Sigmoid colon (tissue), 7 donors: ENCODE results near the gene FAM240A. TPM values are rescaled to one million over a fixed set of nuclear protein-coding genes. Genes with fewer than 3 reads are reported as not detected.
A peak's percentile ranks its signal among the peaks of the same experiment; 100 is the strongest.

Experiments
- DNase-seq: peaks from one replicate; pipeline ENCODE4 v3.0.0-alpha.2; 2019
- H3K27ac ChIP-seq, 4 donors: fragments of 200-600 bp; sonication (generic); one replicate each; pipeline ENCODE4 v1.5.1; 2016 to 2019; ENCODE audit warnings: mild to moderate bottlenecking in 1 of 4
- H3K27me3 ChIP-seq, 3 donors: fragments of 200-600 bp; sonication (generic); one replicate each; pipeline ENCODE4 v1.5.1; 2019; ENCODE audit warnings: mild to moderate bottlenecking in 1 of 3
- H3K36me3 ChIP-seq, 4 donors: fragments of 200-600 bp; sonication (generic); one replicate each; pipeline ENCODE4 v1.5.1; 2016 to 2019
- H3K4me1 ChIP-seq, 4 donors: fragments of 200-600 bp; sonication (generic); one replicate each; pipeline ENCODE4 v1.5.1; 2017 to 2019
- H3K4me3 ChIP-seq, 4 donors: fragments of 200-600 bp; sonication (generic); one replicate each; pipeline ENCODE4 v1.5.1; 2017 to 2019; ENCODE audit warnings: mild to moderate bottlenecking in 2 of 4, moderate library complexity in 1 of 4
- H3K9me3 ChIP-seq, 4 donors: fragments of 200-600 bp in 3 of 4; sonication (generic) in 3 of 4; one replicate each; pipeline versions ENCODE4 v1.5.1 to v1.6.1; 2013 to 2019
- EP300 ChIP-seq, 4 donors: sonication (generic); formaldehyde crosslinking; IDR thresholded peaks; one replicate each; pipeline ENCODE4 v1.6.1; 2017; ENCODE audit warnings: antibody characterized with exemption in 4 of 4
- POLR2A ChIP-seq, 2 donors: fragments of 450-650 bp; IDR thresholded peaks; one replicate each; pipeline ENCODE4 v1.6.1; 2016; ENCODE audit warnings: antibody characterized with exemption in 2 of 2, mild to moderate bottlenecking in 2 of 2, moderate library complexity in 2 of 2
- POLR2AphosphoS5 ChIP-seq, 4 donors: sonication (generic); formaldehyde crosslinking; IDR thresholded peaks; one replicate each; pipeline ENCODE4 v1.6.1; 2017; ENCODE audit warnings: antibody characterized with exemption in 4 of 4
- WGBS, 2 donors: extraction: QIAGEN DNeasy Blood & Tissue Kit; methylation state at CpG; one replicate each; pipeline ENCODE4 v1.1.7; 2013; 5-methylcytosine and 5-hydroxymethylcytosine counted together
- intact Hi-C: fragments of 100-400 bp; cut with DNase I; formaldehyde crosslinking; loops from one replicate; pipeline ENCODE4 v1.15.1; 2023
- polyA plus RNA-seq, 3 donors: library from polyadenylated mRNA; stranded (reverse); fragments of 200-250 nt; gene quantifications; one replicate each; pipeline ENCODE4 v1.2.3, GENCODE V29; 2013
- total RNA-seq, 4 donors: library from RNA; depleted of rRNA; stranded (reverse); fragments of >200 nt; gene quantifications; one replicate each; pipeline ENCODE4 v1.1.0, GENCODE V29; 2016
- TF ChIP-seq, protein P1 (sequence below), 4 experiments: fragments of 450-650 bp in 3 of 4; fragments of 200-600 bp in 1 of 4; IDR thresholded peaks; one replicate each; pipeline ENCODE4 v1.5.1; 2016 to 2019; ENCODE audit warnings: antibody characterized with exemption in 4 of 4, mild to moderate bottlenecking in 3 of 4, moderate library complexity in 2 of 4
- donor health status: healthy with polysubstance abuse.
- donor health status: Bipolar disorder and iron deficiency.
- donor health status: healthy.

Gene FAM240A
- total and polyA plus RNA-seq, 7 donors: not detected

DNA sequence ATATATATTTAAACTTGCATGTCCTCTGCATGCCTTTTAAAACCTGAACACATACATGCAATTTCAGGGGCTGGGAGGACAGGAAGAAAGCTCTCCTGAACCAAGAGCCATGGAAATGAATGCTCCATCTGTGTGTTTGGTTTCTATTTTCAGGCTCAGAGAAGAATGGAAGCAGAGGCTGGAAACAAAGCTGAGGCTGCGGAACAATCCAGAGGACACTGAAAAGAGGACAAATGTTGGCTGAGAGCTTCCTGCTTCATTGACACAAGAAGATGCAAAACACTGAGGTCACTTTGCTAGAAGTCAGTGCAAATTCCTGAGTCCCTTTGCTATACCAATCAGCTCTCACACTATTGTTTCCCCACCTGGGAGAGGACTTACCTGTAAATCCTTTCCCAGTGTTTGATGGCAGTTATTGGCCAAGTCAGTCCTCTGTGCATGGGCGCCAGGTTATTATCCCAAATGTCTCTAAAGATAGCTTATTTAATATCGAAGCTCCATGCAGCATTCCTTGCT is 12.7 kb downstream of the FAM240A start:
- intact Hi-C loops: no loop called here
- H3K4me1 ChIP-seq: peaks cover 0 to 10% (median 10%) of the 10 kb centered on the region in 4 donors
- DNase-seq: no peak
- H3K4me3 ChIP-seq: no peak overlapping the region
- no peak for TF ChIP-seq POLR2A (IDR thresholded peaks at IDR 0.05)
- H3K9me3 ChIP-seq: no peaks in the 10 kb centered on the region
- no peaks in the 10 kb centered on the region for H3K36me3 ChIP-seq
- no peaks in the 10 kb centered on the region for H3K27me3 ChIP-seq
- 72 to 85% methylated on average over 3 of the region's 3 CpGs for WGBS, 2 donors
- H3K27ac ChIP-seq: no peak overlapping the region

DNA sequence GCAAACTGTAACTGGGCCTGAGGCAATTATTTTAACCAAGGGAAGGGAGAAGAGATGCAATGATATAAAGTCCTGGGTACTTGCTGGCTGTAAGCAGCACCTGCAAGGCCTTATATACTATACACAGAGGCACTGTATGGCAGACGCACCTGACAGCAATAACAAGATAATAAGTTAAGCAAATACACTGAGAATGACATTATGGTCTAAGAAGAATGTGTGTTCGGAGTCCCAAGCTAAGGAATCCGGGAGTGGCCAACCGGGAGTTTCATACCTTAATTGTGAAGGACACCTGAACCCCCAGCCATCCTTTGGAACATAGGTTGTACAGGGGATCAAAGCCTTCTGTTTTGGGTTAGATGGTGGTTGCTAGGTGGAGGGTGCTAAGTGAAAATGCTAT is 13.7 kb downstream of the FAM240A start:
- Histone ChIP-seq H3K27me3 (no peaks in the 10 kb centered on the region), H3K9me3 (no peaks in the 10 kb centered on the region), H3K27ac (no peak overlapping the region), H3K36me3 (no peaks in the 10 kb centered on the region), H3K4me1 (peaks cover 0 to 15% (median 13%) of the 10 kb centered on the region in 4 donors), H3K4me3 (no peak overlapping the region)
- intact Hi-C loops: no loop called here
- TF ChIP-seq POLR2A (IDR thresholded peaks at IDR 0.05): no peak
- TF ChIP-seq, protein P1, sequence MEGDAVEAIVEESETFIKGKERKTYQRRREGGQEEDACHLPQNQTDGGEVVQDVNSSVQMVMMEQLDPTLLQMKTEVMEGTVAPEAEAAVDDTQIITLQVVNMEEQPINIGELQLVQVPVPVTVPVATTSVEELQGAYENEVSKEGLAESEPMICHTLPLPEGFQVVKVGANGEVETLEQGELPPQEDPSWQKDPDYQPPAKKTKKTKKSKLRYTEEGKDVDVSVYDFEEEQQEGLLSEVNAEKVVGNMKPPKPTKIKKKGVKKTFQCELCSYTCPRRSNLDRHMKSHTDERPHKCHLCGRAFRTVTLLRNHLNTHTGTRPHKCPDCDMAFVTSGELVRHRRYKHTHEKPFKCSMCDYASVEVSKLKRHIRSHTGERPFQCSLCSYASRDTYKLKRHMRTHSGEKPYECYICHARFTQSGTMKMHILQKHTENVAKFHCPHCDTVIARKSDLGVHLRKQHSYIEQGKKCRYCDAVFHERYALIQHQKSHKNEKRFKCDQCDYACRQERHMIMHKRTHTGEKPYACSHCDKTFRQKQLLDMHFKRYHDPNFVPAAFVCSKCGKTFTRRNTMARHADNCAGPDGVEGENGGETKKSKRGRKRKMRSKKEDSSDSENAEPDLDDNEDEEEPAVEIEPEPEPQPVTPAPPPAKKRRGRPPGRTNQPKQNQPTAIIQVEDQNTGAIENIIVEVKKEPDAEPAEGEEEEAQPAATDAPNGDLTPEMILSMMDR (IDR thresholded peaks at IDR 0.05): no peak
- no peak for TF ChIP-seq EP300 (IDR thresholded peaks at IDR 0.05)
- TF ChIP-seq POLR2AphosphoS5 (IDR thresholded peaks at IDR 0.05): no peak
- 16 to 66% methylated on average over 4 of the region's 4 CpGs for WGBS, 2 donors
- DNase-seq: no peak

DNA sequence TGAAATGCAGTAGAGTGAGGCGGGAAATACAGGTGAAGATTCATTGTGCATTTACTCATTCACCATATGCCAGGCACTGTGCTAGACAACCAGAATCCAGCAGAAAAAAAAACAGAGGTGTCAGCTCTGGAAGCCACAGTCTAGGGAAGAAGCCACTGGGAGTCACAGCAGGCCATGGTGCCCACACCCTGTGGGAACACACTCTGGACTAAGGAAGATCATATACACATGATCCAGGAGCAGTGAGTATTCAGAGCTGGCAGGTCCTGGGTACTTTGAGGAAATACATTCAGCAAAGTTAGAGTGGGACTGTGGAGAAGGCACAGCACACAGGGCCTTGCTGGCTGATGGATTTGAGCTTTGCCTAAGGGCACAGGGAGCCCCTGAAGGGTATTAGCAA is 14.8 kb downstream of the FAM240A start:
- Histone ChIP-seq H3K27ac (no peak overlapping the region), H3K9me3 (no peaks in the 10 kb centered on the region), H3K4me1 (peaks cover 0 to 15% (median 13%) of the 10 kb centered on the region in 4 donors), H3K4me3 (no peak overlapping the region), H3K36me3 (no peaks in the 10 kb centered on the region), H3K27me3 (no peaks in the 10 kb centered on the region)
- DNase-seq: no peak
- TF ChIP-seq, protein P1 (IDR thresholded peaks at IDR 0.05): no peak
- TF ChIP-seq POLR2A (IDR thresholded peaks at IDR 0.05): no peak
- intact Hi-C loops: no loop called here
- 89 to 100% methylated on average over 1 of the region's 1 CpG for WGBS, 2 donors

DNA sequence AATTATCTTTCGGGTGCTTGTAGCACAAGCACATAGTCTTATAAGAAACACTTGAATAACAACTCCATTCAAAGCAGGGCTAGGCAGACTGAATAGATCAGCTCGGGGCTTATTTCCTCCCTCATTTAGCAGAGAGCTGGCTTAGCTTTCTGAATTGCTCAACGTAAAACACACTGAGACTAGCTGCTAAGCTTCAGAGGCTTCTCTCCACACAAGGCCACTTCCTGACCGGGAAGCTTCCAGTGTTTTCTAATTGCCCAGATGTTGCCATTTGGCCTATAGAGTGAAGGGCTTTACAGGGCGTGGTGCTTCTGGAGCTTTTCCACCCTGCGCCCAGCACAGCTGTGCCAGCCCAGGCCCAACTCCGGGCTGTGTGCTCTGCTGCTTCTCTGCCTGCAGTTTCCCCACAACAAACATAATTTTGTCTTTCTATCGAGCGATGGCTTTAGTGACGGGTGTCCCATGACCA is 16.6 kb downstream of the FAM240A start:
- Histone ChIP-seq H3K36me3 (no peaks in the 10 kb centered on the region), H3K27ac (peak overlapping the region; percentile 46 to 64 (median 58)), H3K9me3 (no peaks in the 10 kb centered on the region), H3K27me3 (no peaks in the 10 kb centered on the region), H3K4me1 (peaks cover 0 to 15% (median 13%) of the 10 kb centered on the region in 4 donors), H3K4me3 (no peak overlapping the region)
- DNase-seq: no peak
- 41 to 62% methylated on average over 10 of the region's 10 CpGs for WGBS, 2 donors
- TF ChIP-seq, protein P1 (IDR thresholded peaks at IDR 0.05): no peak
- TF ChIP-seq EP300 (IDR thresholded peaks at IDR 0.05): no peak
- no peak for TF ChIP-seq POLR2AphosphoS5 (IDR thresholded peaks at IDR 0.05)
- TF ChIP-seq POLR2A (IDR thresholded peaks at IDR 0.05): no peak
- intact Hi-C loops: no loop called here

DNA sequence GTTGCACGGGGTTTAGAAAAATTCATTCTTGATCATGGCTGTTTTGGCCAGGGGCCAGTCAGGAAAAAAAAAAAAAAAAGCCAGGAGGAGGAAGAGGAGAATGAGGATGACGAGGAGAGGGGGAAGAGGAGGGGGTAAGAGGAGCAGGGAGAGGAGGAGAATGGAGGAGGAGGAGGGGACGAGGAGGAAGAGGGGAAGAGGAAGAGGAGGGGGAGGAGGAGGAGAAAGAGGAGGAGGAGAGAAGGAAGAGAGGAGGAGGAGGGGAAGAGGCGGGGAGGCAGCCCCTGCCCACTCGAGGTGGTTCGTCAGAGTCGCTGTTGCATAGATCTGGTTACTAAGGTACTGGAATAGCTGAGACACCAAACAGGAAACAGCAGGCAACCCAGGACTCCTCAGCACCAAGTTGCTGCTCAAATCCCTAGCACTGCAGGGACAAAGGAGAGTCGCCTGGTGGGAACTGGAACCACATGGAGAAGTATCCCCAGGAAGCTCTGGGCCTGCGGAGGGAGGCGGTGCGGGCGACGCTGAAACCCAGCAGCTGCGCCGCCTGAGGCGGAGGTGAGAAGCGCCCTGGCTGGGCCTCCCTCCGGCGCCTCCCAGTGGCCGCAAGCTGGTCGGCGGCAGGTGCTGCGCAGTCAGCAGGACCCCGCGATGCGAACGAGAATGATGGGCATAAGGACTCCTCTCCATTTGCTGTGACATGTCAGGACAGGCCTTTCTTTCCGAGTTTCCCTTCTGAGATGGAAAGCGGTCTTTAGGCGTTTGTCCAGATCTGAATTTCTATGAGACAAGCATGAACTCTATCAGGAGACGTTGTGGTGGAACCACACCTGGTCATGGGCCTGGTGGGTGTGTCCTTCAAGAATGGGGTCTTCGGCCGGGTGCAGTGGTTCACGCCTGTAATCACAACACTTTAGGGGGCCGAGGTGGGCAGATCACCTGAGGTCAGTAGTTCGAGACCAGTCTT is 17.5 kb downstream of the FAM240A start:
- H3K4me3 ChIP-seq: peak overlapping the region in 3 of 4 donors; percentile 32 to 41 (median 39)
- no peaks in the 10 kb centered on the region for H3K27me3 ChIP-seq
- WGBS, 2 donors: 14% methylated on average over 36 of the region's 36 CpGs
- H3K27ac ChIP-seq: peak overlapping the region; percentile 46 to 64 (median 58)
- peaks cover 0 to 15% (median 13%) of the 10 kb centered on the region in 4 donors for H3K4me1 ChIP-seq
- no peaks in the 10 kb centered on the region for H3K9me3 ChIP-seq
- H3K36me3 ChIP-seq: no peaks in the 10 kb centered on the region
- intact Hi-C loops: loop anchor here (2.0 kb wide), 1 partner anchor 141 kb away; no protein-coding TSS in a partner anchor
- TF ChIP-seq EP300 (IDR thresholded peaks at IDR 0.05): no peak
- TF ChIP-seq POLR2A (IDR thresholded peaks at IDR 0.05): no peak
- TF ChIP-seq, protein P1 (IDR thresholded peaks at IDR 0.05): peak; percentile 88 to 97 (median 94)
- TF ChIP-seq POLR2AphosphoS5 (IDR thresholded peaks at IDR 0.05): no peak
- DNase-seq: peak; percentile 86
